Naive thymus-derived CD4-positive, alpha-beta T cell (primary cell): Measurements from ENCODE around the gene TEPSIN. TPM values are rescaled to one million over a fixed set of nuclear protein-coding genes. Genes with fewer than 3 reads are reported as not detected.
A peak's percentile ranks its signal among the peaks of the same experiment; 100 is the strongest.

Source experiments
- ATAC-seq: fragments of 150-1000 bp; cut with Tn5 transposase; 2 replicates; pipeline ENCODE4 v1.10.0; 2021; ENCODE audit warnings: mild to moderate bottlenecking, moderate library complexity
- CTCF ChIA-PET: fragments of 350-600 bp; sonication (Branson Sonifier 250); formaldehyde crosslinking; loops from one replicate; lab custom pipeline; 2021; ENCODE audit warnings: antibody characterized with exemption; lab: Charles Lee
- POLR2A ChIA-PET: fragments of 350-600 bp; sonication (Branson Sonifier 250); formaldehyde crosslinking; loops from one replicate; lab custom pipeline; 2021; ENCODE audit warnings: antibody characterized with exemption, inconsistent platforms; lab: Charles Lee
- DNase-seq, 9 donors: peaks; one replicate each; pipeline versions ENCODE4 v3.0.0 to v3.0.0-alpha.2; 2020 to 2022; ENCODE audit warnings: mixed read lengths in 1 of 9
- H3K27ac ChIP-seq: one replicate; pipeline ENCODE4 v1.7.0; 2013; ENCODE audit warnings: mild to moderate bottlenecking, low read depth, low read length, moderate library complexity
- H3K27me3 ChIP-seq, 2 donors: one replicate each; pipeline ENCODE4 v1.7.0; 2013; ENCODE audit warnings: low read length in 2 of 2, mild to moderate bottlenecking in 2 of 2, moderate library complexity in 2 of 2; ENCODE audit not compliant: control insufficient read depth in 2 of 2, insufficient read depth in 2 of 2
- H3K36me3 ChIP-seq, 3 experiments: 1 replicate in 2 of 3; 2 replicates in 1 of 3; pipeline ENCODE4 v1.7.0; 2013; ENCODE audit warnings: low read length in 3 of 3, mild to moderate bottlenecking in 3 of 3, moderate library complexity in 1 of 3; ENCODE audit not compliant: insufficient read depth in 3 of 3, control insufficient read depth in 2 of 3
- H3K4me1 ChIP-seq, 2 donors: one replicate each; pipeline ENCODE4 v1.7.0; 2013; ENCODE audit warnings: low read length in 2 of 2, mild to moderate bottlenecking in 2 of 2, moderate library complexity in 1 of 2; ENCODE audit not compliant: control insufficient read depth in 2 of 2, insufficient read depth in 2 of 2
- H3K4me3 ChIP-seq: 2 replicates; pipeline ENCODE4 v1.7.0; 2013; ENCODE audit warnings: mild to moderate bottlenecking, low read length
- H3K9me3 ChIP-seq, 3 experiments: 1 replicate in 2 of 3; 2 replicates in 1 of 3; pipeline ENCODE4 v1.7.0; 2013; ENCODE audit warnings: low read length in 3 of 3; ENCODE audit not compliant: control insufficient read depth in 2 of 3
- H3K27ac Mint-ChIP-seq, 9 donors: one replicate each; pipeline ENCODE4 v1.8.0; 2020 to 2022; ENCODE audit warnings: mixed read lengths in 9 of 9, mild to moderate bottlenecking in 8 of 9, moderate library complexity in 5 of 9, inconsistent platforms in 2 of 9
- H3K27me3 Mint-ChIP-seq, 5 donors: one replicate each; pipeline ENCODE4 v1.8.0; 2021 to 2022; ENCODE audit warnings: mixed read lengths in 5 of 5, mild to moderate bottlenecking in 1 of 5
- H3K36me3 Mint-ChIP-seq, 5 donors: one replicate each; pipeline ENCODE4 v1.8.0; 2020 to 2022; ENCODE audit warnings: mixed read lengths in 5 of 5, mild to moderate bottlenecking in 3 of 5, inconsistent platforms in 1 of 5
- H3K4me1 Mint-ChIP-seq, 7 donors: one replicate each; pipeline ENCODE4 v1.8.0; 2020 to 2022; ENCODE audit warnings: mixed read lengths in 7 of 7, mild to moderate bottlenecking in 3 of 7, inconsistent platforms in 1 of 7
- H3K4me3 Mint-ChIP-seq, 10 donors: one replicate each; pipeline ENCODE4 v1.8.0; 2020 to 2022; ENCODE audit warnings: mild to moderate bottlenecking in 10 of 10, mixed read lengths in 10 of 10, moderate library complexity in 6 of 10, inconsistent platforms in 2 of 10
- H3K9me3 Mint-ChIP-seq, 11 donors: one replicate each; pipeline ENCODE4 v1.8.0; 2020 to 2022; ENCODE audit warnings: mixed read lengths in 11 of 11, mild to moderate bottlenecking in 4 of 11, inconsistent platforms in 1 of 11, moderate library complexity in 1 of 11
- intact Hi-C, 2 donors: fragments of 100-400 bp; cut with micrococcal nuclease; formaldehyde crosslinking; loops; one replicate each; pipeline ENCODE4 v1.15.1; 2023
- polyA plus RNA-seq, 2 donors: library from polyadenylated mRNA; unstranded; fragments of 300-500 nt; fragmentation: Illumina TruSeq; gene quantifications; one replicate each; pipeline ENCODE4 v1.2.3, GENCODE V29; 2021
- total RNA-seq, 6 experiments: library from RNA in 5 of 6; stranded (reverse) in 5 of 6; gene quantifications; 1 replicate in 5 of 6; 2 replicates in 1 of 6; pipeline ENCODE4 v1.2.3 and lab custom pipeline; 2021 to 2026

Gene TEPSIN
- total and polyA plus RNA-seq, 7 experiments from 2014 or later, result 3.2 to 115 (median 87.9) TPM

- ChIA-PET POLR2A (no interaction called here), CTCF (no interaction called here)
- Histone ChIP-seq H3K36me3 (peaks cover 0 to 85% (median 8%) of the 10 kb centered on the region in 3 experiments), H3K27ac (no peak overlapping the region), H3K4me1 (no peaks in the 10 kb centered on the region), H3K4me3 (no peak overlapping the region), H3K27me3 (no peaks in the 10 kb centered on the region), H3K9me3 (no peaks in the 10 kb centered on the region)
- H3K4me1 Mint-ChIP-seq, result peaks cover 0 to 19% (median 12%) of the 10 kb centered on the region in 7 donors
- H3K4me3 Mint-ChIP-seq, result no peak overlapping the region
- ATAC-seq (no peak), DNase-seq (no peak)
- H3K36me3 Mint-ChIP-seq, result peaks cover 6 to 39% (median 21%) of the 10 kb centered on the region in 5 donors
- peak overlapping the region in 1 of 9 donors; percentile 62 for H3K27ac Mint-ChIP-seq
- H3K27me3 Mint-ChIP-seq, result no peaks in the 10 kb centered on the region
- intact Hi-C loops, result no loop called here
- H3K9me3 Mint-ChIP-seq, result no peaks in the 10 kb centered on the region
Measured at GRCh38 chr17:81271226-81271625, 32.4 kb upstream of the TEPSIN start.

- H3K36me3 Mint-ChIP-seq, result peaks cover 15 to 43% (median 24%) of the 10 kb centered on the region in 5 donors
- H3K4me1 Mint-ChIP-seq, result peaks cover 0 to 19% (median 12%) of the 10 kb centered on the region in 7 donors
- Histone ChIP-seq H3K36me3 (peaks cover 0 to 84% (median 8%) of the 10 kb centered on the region in 3 experiments), H3K27ac (no peak overlapping the region), H3K9me3 (no peaks in the 10 kb centered on the region), H3K4me1 (no peaks in the 10 kb centered on the region), H3K27me3 (no peaks in the 10 kb centered on the region), H3K4me3 (no peak overlapping the region)
- DNase-seq (no peak), ATAC-seq (no peak)
- H3K4me3 Mint-ChIP-seq, result no peak overlapping the region
- no peak overlapping the region for H3K27ac Mint-ChIP-seq
- H3K9me3 Mint-ChIP-seq, result no peaks in the 10 kb centered on the region
- H3K27me3 Mint-ChIP-seq, result no peaks in the 10 kb centered on the region
- intact Hi-C loops, result no loop called here
- ChIA-PET CTCF (no interaction called here), POLR2A (no interaction called here)
Measured at GRCh38 chr17:81270279-81270678, 31.4 kb upstream of the TEPSIN start.

- Mint-ChIP-seq H3K27me3 (no peaks in the 10 kb centered on the region), H3K4me1 (peaks cover 0 to 14% (median 4%) of the 10 kb centered on the region in 7 donors), H3K4me3 (no peak overlapping the region), H3K36me3 (peaks cover 13 to 41% (median 15%) of the 10 kb centered on the region in 5 donors), H3K9me3 (no peaks in the 10 kb centered on the region), H3K27ac (peak overlapping the region in 3 of 9 donors; percentile 12 to 59 (median 15))
- Histone ChIP-seq H3K27ac (no peak overlapping the region), H3K4me3 (no peak overlapping the region), H3K9me3 (no peaks in the 10 kb centered on the region), H3K4me1 (no peaks in the 10 kb centered on the region), H3K36me3 (peaks cover 0 to 83% (median 5%) of the 10 kb centered on the region in 3 experiments), H3K27me3 (no peaks in the 10 kb centered on the region)
- DNase-seq (no peak), ATAC-seq (no peak)
- intact Hi-C loops, result no loop called here
- POLR2A ChIA-PET, result interaction anchor here (0.5 kb wide), 1 partner anchor 18 kb away, joined by 3 read pairs; no protein-coding TSS in a partner anchor
- CTCF ChIA-PET, result interaction anchor here (0.5 to 0.8 kb wide), 3 partner anchors 18 to 614 kb away, joined by 3 to 7 read pairs (median 5); no protein-coding TSS in a partner anchor
Measured at GRCh38 chr17:81267390-81268067, 28.7 kb upstream of the TEPSIN start.

- CTCF ChIA-PET, result no interaction called here
- H3K4me3 ChIP-seq, result no peak overlapping the region
- intact Hi-C loops, result no loop called here
- Mint-ChIP-seq H3K27ac (peak overlapping the region in 1 of 9 donors; percentile 8), H3K9me3 (no peaks in the 10 kb centered on the region), H3K4me1 (peaks cover 0 to 14% (median 3%) of the 10 kb centered on the region in 7 donors), H3K27me3 (no peaks in the 10 kb centered on the region), H3K4me3 (no peak overlapping the region), H3K36me3 (peaks cover 8 to 42% (median 15%) of the 10 kb centered on the region in 5 donors)
- no peak overlapping the region for H3K27ac ChIP-seq
- DNase-seq (no peak), ATAC-seq (no peak)
- no peaks in the 10 kb centered on the region for H3K4me1 ChIP-seq
- H3K9me3 ChIP-seq, result no peaks in the 10 kb centered on the region
- H3K27me3 ChIP-seq, result no peaks in the 10 kb centered on the region
- POLR2A ChIA-PET, result no interaction called here
- H3K36me3 ChIP-seq, result peaks cover 0 to 86% (median 5%) of the 10 kb centered on the region in 3 experiments
Measured at GRCh38 chr17:81265576-81265975, 26.7 kb upstream of the TEPSIN start.

- ATAC-seq, result no peak
- Mint-ChIP-seq H3K27me3 (no peaks in the 10 kb centered on the region), H3K36me3 (peaks cover 8 to 42% (median 14%) of the 10 kb centered on the region in 5 donors), H3K4me3 (no peak overlapping the region), H3K4me1 (peaks cover 0 to 14% (median 3%) of the 10 kb centered on the region in 7 donors), H3K9me3 (no peaks in the 10 kb centered on the region), H3K27ac (no peak overlapping the region)
- no peak for DNase-seq
- Histone ChIP-seq H3K36me3 (peaks cover 0 to 86% (median 0%) of the 10 kb centered on the region in 3 experiments), H3K27me3 (no peaks in the 10 kb centered on the region), H3K4me1 (no peaks in the 10 kb centered on the region), H3K9me3 (no peaks in the 10 kb centered on the region), H3K4me3 (no peak overlapping the region), H3K27ac (no peak overlapping the region)
- POLR2A ChIA-PET, result no interaction called here
- intact Hi-C loops, result no loop called here
- CTCF ChIA-PET, result no interaction called here
Measured at GRCh38 chr17:81264640-81265039, 25.8 kb upstream of the TEPSIN start.

DNA sequence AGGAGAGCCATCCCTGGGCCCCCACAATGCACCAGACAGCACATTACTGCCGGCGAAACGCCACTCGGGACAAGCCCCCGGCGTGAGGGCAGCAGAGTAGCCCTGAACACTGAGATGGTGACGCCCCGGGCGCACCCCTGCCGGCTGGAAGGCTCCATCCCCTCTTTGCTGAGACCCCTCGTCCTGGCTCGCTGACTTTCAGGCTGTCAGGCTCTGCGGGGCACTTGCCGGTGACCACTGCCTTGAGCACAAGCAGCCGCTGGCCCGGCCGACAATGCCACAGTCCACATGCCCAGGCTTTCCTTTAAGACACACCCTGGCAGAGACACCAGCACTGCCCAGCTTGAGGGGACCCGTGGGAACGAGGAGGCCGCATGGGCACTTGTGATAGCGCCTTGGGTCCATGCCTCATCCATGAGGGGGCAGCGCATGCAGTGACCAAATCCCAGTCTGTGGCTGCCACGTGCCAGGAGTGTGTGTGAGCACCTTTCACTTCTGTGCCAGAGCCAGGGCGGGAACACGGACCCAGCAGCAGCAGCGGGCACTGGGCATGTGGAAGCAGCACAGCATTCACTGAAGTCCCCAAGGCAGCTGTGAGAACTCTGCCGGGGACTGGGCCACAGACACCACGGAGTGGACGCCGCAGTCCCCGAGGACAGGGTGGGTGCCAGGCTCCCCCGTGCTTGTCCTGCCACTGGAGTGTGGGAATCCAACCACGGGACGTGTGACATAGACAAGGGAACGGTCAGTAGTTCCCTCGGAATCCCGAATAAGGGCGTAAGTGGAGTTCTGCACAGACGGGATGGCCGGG, 24.7 kb upstream of the TEPSIN start:
- ChIA-PET CTCF (no interaction called here), POLR2A (no interaction called here)
- intact Hi-C loops, result no loop called here
- DNase-seq (no peak), ATAC-seq (no peak)
- no peaks in the 10 kb centered on the region for H3K27me3 Mint-ChIP-seq
- peaks cover 8 to 34% (median 14%) of the 10 kb centered on the region in 5 donors for H3K36me3 Mint-ChIP-seq
- H3K4me3 ChIP-seq, result no peak overlapping the region
- H3K4me3 Mint-ChIP-seq, result no peak overlapping the region
- H3K9me3 ChIP-seq, result no peaks in the 10 kb centered on the region
- no peak overlapping the region for H3K27ac ChIP-seq
- no peaks in the 10 kb centered on the region for H3K9me3 Mint-ChIP-seq
- H3K36me3 ChIP-seq, result peaks cover 0 to 87% (median 0%) of the 10 kb centered on the region in 3 experiments
- no peaks in the 10 kb centered on the region for H3K27me3 ChIP-seq
- no peak overlapping the region for H3K27ac Mint-ChIP-seq
- H3K4me1 Mint-ChIP-seq, result peaks cover 0 to 14% (median 0%) of the 10 kb centered on the region in 7 donors
- H3K4me1 ChIP-seq, result no peaks in the 10 kb centered on the region
